HG02678 (cell line): Measurements from ENCODE around the gene TOM1L2.
"Not testable (repeated sequence)": the region's sequence is repeated elsewhere in the genome, so short reads cannot be mapped to it uniquely, and the experiment has no call there.

Experiments
- ATAC-seq: cut with Tn5 transposase; IDR thresholded peaks from one replicate; pipeline ENCODE4 v1.9.1; 2021; ENCODE audit warnings: mild to moderate bottlenecking, moderate library complexity; ENCODE audit not compliant: unreplicated experiment

TOM1L2 gene

DNA sequence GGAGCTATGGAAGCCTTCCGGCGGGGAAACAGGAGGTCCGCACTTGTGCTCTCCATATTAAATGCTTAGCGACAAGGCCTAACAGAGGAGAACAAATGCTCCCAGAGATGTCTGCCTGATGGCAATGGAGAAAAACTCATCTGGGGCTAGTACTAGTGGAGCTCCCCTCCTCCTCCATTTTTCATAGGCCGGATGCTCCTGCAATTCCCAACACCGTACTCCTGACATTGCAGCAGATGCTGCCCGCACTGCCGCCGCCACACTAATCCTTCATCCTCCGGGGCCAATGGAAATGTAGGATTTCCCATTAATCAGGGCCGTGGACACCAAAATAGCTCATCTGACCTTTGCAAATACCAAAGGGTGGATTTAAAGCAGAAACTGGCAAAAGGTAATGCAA, 27.5 kb downstream of the TOM1L2 start:
- no peak for ATAC-seq

DNA sequence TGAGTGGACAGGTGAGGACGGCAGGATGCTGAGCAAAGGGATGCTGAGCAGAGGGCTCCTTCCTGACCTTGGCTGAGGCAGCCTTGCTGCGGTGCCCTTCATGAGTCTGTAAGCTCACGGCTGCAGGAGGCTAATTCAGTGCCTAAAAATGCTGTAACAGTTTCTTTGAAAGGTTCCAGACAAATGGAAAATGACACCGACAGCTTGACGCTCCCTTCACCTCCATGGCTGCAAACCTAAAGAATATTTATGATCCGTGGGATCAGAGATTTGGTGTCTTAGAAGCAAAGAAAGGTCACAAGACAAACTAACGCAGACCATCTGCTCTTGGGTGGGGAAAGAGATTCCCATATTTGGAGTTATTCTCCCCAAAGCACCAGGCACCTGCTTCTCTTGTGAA, 28.0 kb downstream of the TOM1L2 start:
- ATAC-seq, result no peak

- no peak for ATAC-seq
Observed at GRCh38 chr17:17943281-17943984, 28.8 kb downstream of the TOM1L2 start.

DNA sequence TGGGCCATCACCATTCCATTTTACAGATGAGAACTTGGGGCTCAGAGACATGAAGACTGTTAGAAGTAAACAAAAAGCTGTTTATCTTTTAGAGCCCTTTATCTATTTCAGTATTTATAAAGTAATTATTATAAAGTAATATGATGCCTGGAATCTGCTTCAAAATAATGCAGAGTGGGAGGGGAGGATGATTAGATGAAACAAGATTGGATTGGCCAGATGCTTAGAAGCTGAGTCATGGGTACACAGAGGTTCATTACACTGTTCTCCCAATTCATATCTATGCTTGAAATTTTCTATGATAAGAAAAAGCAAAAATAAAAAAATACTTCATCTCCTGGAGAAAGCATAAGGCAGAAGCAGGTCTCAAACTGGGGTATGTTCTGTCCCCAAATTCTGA, 29.4 kb downstream of the TOM1L2 start:
- ATAC-seq, result no peak

DNA sequence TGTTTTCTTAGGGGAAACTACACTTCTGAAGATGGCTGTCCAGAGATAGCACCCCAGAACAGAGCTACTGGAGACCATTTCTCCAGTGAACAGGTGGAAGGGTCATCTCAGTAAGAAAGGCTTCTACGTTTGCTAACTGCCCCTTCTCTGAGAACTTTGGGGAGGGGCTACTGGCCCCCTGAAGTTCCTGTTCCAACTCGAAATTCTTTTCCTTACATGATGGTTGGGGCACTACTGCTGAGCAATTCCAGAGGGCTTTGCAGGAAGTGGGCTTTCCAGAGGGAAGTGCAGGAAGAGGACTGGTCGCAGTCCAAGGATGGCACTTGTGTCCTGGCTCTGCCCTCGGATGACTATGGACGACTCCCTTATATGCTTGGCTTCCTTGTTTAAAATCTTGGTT, 31.2 kb downstream of the TOM1L2 start:
- no peak for ATAC-seq

DNA sequence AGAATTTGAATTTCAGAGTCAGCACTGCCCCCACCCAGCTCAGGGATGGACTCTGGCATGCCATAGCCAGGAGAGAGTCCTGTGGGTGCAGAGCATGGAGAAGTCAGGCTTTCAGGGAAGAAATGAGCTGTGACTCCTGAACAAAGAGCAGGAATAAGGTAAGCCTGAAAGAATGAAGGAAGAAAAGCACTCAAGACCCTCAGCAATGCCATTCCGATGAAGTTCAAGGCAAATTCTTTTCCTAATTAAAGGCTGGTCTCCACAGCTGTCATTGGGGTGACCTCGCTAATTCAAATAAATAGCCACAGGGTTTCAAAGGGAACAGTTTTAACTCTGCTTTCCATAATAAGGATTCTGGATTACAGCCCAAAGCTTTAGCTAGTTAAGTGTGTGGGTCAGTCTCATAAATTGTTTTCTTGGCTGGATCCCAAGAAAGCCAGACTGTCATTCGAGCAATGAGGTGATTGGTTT, 31.7 kb downstream of the TOM1L2 start:
- no peak for ATAC-seq

DNA sequence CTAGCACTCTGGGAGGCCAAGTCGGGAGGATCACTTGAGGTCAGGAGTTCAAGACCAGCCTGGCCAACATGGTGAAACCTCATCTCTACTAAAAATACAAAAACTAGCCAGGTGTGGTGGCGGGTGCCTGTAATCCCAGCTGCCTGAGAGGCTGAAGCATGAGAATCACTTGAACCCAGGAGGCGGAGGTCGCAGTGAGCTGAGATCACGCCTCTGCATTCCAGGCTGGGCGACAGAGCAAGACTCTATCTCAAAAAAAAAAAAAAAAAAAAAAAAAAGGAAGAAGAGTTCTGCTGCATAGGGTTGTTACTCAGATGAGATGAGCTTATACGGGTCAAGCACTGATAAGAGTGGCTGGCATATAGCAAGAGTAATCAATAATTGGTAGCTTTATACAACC, 32.3 kb downstream of the TOM1L2 start:
- not testable (repeated sequence) for ATAC-seq

GRCh38 chr17:17938388-17939107, 33.7 kb downstream of the TOM1L2 start:
- no peak for ATAC-seq

DNA sequence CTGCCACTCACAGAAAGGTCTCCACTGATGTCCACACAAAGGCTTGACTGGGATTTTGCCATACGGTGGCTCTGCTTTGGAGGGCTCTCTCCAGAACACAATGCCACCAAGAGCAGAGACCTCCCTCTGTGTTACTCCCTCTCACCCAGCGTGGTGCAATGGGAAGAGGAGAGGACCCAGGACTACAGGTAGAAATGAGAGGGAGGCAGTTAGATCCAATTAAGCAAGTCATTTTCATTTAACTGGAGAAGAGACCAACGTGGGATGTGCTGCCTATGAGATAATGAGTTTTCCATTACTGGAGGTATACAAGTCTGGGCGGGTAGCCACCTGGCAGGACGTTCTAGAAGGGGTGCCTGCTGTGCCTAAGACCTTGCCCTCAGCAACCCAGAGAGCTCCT, 34.2 kb downstream of the TOM1L2 start:
- no peak for ATAC-seq

DNA sequence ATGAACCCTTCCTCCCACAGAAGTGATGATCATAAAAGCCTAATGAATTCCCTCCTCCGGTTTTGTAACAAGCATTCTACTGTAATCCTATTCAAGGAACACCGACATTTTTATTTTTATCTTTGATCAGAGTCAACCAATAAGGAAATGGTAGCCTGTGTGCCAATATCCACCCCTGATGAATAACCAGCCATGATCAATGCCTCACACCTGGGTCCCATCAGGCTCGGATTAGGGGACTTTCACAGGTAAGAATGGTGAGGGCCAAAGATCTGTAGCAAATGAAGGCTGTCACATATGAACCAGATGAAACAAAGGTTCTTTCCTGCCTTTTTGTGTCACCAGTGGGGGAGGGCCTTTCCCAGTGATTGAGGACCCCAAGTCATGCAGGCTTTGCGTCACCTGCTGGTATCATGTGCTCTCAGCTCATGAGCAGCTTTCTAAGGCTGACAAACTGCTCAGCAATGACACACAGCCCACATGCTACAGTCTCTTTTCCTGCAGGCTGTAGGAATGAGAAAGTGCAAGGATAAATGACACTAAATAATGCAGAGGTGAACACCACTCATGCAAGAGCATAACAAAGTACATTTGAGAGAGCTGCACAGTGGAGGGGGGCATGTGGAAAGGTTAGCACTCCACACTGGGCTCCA, 34.9 kb downstream of the TOM1L2 start:
- ATAC-seq, result no peak

- ATAC-seq, result no peak
Observed at GRCh38 chr17:17935321-17936271, 36.6 kb downstream of the TOM1L2 start.

GRCh38 chr17:17934806-17935205, 37.4 kb downstream of the TOM1L2 start:
- no peak for ATAC-seq

DNA sequence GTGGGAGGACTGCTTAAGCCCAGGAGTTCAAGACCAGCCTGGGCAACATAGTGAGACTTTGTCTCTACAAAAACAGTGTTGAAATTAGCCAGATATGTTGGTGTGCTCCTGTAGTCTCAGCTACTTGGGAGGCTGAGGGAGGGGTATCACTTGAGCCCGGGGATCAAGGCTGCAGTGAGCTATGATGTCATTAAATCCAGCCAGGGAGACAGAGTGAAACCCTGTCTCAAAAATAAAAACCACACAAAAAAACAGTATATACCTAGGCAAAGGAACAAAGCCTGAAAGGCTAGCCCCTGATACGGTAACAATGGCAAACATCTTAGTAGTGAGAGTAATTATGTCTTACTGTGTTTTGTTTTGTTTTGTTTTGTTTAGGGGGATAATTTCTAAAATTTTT, 38.0 kb downstream of the TOM1L2 start:
- ATAC-seq, result no peak

- no peak for ATAC-seq
Observed at GRCh38 chr17:17933775-17934174, 38.4 kb downstream of the TOM1L2 start.

- ATAC-seq, result no peak
Observed at GRCh38 chr17:17931159-17931558, 41.0 kb downstream of the TOM1L2 start.

DNA sequence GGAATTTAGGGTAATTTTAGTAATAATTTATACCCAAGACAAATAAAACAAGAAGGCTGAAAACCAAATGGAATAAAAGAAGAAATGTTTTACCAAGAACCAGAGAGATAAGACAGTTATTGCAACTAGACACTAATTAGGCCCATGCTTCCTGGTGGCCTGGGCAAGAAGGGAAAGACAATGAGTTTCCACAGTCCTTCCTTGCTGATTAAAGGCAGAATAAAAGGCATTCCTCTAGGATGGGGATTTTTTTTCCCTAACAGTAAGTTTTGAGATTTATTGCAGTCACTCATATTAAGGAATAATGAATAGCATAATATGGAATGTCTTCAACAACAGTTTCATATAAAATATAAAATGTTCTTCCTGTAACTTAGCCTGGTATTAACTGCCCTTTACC, 41.5 kb downstream of the TOM1L2 start:
- ATAC-seq, result no peak

DNA sequence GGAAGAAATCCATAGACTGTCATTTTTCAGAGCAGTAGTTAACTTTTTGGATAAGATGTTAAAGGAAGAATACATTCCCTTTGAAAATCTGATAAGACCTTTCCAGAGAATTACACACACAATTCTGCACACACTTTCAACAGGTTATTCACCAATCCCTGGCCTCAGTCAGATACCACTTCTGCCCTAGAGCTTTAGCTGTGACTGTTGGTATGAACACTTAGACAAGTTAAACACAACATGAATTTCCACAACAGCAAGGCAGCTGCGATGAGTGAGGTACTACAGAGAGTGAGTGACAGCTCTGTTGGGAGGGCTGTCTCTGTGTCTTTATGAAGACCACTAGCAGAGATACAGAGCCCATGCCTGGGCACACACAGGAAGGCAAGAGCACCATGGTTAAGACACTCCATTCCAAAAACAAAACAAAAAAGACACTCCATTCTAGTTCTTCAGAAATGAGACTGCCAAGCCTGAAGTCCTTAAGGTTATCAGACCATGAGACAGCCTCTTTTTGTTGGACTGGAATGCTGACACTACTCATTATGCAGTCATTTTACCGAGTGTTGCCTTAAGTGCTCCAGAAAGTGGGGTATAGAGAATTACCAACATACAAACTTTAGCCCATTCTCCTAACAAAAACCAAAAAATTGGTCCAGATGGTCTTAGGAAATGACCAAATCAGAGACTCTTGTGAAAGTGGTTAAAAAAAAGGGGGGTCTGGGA, 42.4 kb downstream of the TOM1L2 start:
- no peak for ATAC-seq

- no peak for ATAC-seq
Observed at GRCh38 chr17:17928398-17929287, 43.6 kb downstream of the TOM1L2 start.

- no peak for ATAC-seq
Observed at GRCh38 chr17:17926840-17927449, 45.3 kb downstream of the TOM1L2 start.
